ENCODE results near the gene CD14.
"Not testable (repeated sequence)": the region's sequence is repeated elsewhere in the genome, so short reads cannot be mapped to it uniquely, and the experiment has no call there.

Gene CD14

DNA sequence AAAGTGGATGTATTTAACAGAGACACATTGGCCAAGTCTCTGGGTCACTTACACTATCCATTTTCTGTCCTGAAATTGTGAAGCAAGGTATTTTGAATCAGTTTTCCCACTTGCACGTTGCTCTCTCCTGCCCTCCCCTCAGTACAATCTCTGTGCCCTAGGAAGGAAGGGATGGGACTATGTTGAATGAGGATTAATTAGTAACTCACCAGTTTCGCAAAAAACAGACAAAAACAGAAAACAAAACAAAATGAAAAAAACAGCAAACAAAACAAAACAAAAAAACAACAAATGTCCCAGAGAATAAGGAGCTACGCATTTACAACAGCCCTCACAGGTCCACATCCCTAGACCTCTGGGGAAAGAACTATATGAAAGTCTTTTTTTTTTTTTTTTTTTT, 1.1 kb upstream of the CD14 start:
- no peak for FAIRE-seq

DNA sequence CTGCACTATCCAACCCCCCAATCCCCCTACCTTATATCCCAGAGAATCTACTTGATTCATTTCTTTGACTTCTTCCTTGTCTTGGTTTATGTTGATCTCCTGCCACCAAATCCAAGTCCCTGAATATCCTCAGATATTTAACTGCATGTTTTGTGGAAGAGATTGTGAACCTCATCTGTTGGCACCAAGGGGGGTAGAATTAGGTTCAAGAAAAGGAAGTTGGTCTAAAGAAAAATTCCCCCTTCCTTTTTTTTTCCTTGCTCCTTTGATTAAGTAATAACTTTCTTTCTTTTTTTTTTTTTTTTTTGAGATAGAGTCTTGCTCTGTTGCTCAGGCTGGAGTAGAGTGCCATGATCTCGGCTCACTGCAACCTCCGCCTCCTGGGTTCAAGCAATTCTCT, 526 bp upstream of the CD14 start:
- FAIRE-seq = no peak

- no peak for FAIRE-seq
Observed at GRCh38 chr5:140632366-140633020, 482 bp downstream of the CD14 start.

DNA sequence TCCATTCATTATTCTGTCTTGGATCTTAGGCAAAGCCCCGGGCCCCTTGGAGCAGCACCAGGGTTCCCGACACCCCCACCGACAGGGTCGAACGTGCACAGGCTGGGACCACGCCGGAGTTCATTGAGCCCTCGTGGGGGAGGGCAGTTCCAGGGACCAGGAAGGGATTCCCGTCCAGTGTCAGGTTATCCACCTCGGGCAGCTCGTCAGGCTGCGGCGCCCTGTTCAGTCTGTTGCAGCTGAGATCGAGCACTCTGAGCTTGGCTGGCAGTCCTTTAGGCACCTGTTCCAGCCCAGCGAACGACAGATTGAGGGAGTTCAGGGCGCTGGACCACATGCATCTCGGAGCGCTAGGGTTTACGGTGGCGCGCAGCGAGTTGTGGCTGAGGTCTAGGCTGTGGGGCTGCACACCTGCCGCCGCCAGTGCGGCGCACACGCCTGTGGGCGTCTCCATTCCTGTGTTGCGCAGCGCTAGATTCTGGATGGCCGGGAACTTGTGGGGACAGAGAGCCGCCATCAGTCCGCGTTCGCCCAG, 1.1 kb downstream of the CD14 start:
- no peak for FAIRE-seq

GRCh38 chr5:140631036-140631417, 1.9 kb downstream of the CD14 start:
- FAIRE-seq = no peak

DNA sequence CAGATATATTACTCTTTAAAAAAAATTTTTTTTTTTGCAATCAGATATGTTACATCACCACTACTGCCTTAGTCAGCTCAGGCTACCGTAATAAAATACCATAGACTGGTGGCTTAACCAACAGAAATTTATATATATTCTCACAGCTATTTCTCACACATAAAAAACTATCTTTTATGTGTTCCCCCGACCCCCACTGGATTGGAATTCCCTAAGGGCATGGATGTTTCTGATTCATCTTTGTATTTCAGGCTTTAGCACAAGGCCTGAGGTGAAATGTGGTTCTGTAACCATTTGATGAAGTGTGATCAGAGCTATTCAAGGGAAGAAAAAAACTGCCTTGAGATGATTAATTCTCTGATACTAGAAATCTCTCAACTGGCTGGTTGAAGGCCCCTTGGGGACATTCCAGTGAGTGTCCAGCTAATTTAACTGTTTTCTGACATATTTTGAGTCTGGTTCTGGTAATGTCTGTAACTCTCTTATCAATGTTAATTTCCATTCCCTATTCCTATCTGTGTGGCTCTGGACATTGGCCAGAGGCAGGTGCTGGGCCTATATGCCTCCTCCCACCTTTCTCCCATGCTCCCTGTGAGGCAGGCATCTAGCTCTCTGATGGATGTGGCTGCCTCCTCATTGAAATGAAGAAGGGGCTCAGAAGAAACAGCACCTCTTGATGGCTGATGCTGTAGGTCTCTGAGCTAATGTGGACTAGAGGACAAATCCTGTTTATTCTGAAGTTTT, 2.5 kb downstream of the CD14 start:
- FAIRE-seq = no peak

DNA sequence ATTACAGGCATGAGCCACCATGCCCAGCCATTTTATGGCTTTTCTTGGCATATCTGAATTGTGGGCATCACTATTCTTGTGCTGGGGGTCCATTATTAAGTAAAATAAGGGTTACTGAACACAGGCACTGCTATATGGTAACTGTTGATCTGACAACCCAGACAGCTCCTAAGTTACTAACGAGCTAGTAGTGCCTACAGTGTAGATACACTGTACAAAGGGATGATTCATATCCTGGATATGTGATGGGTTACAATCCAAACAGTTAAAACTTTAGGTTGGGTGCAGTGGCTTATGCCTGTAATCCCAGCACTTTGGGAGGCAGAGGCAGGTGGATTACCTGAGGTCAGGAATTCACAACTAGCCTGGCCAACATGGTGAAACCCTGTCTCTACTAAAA, 4.3 kb downstream of the CD14 start:
- FAIRE-seq = no peak

GRCh38 chr5:140627972-140628371, 5.0 kb downstream of the CD14 start:
- FAIRE-seq = no peak

- not testable (repeated sequence) for FAIRE-seq
Observed at GRCh38 chr5:140624886-140625285, 8.1 kb downstream of the CD14 start.

DNA sequence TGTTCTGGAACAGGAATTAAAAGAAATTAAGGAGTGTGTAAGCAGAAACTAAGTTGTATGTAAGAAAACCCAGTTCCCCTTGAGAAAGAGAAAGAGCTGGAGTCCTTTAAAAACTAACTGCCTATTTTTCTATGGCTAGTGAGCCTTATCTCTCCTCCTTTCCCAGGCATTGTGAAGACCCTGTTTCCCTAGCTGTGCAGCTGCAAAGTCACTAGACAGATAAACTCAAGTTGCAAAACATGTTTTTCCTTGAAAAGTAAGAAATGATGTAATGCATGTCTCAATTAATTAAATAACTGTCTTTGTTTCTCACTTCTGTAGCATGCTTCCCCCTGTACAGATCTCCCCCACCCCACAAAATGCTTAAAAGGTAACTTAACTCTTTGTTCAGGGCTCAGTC, 9.9 kb downstream of the CD14 start:
- FAIRE-seq = not testable (repeated sequence)

DNA sequence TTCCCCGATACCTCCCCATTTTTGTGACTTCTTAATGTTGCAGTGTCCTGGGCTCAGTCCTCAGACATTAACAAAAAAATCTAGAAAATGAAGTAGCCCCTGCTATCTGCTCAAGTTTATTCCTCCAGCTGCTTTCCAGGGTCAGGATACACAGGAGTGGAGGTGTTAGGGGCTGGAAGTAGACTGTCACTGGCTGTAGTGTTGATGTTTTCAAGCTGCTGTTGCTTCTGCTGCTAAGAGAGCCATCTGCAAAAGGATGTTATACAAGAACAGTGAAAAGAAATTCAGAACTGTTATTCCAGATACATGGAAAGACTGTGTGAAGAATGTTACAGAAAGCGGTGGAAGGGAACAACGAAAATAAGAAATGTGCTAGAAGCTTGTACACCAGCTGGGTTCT, 10.7 kb downstream of the CD14 start:
- no peak for FAIRE-seq

GRCh38 chr5:140611020-140611521, 21.9 kb downstream of the CD14 start:
- FAIRE-seq = no peak

DNA sequence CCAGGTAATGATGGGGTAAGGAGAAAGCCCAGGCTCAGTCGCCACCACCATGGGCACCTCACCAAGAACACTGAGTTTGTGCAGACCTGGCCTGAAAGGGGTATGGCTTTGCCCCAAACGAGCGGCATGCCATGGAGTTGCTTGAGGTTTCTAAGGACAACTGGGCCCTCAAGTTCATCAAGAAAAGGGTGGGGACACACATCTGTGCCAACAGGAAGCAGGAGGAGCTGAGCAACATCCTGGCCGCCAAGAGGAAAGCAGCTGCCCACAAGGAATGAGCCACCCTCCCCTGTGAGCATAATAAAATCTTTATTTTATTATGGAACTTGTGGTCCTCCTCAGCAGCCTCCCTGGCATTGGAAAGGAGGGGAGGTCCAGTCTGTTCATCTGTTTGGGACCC, 23.8 kb downstream of the CD14 start:
- FAIRE-seq = no peak

- FAIRE-seq = peak; percentile 51
Observed at GRCh38 chr5:140608722-140609121, 24.3 kb downstream of the CD14 start.

DNA sequence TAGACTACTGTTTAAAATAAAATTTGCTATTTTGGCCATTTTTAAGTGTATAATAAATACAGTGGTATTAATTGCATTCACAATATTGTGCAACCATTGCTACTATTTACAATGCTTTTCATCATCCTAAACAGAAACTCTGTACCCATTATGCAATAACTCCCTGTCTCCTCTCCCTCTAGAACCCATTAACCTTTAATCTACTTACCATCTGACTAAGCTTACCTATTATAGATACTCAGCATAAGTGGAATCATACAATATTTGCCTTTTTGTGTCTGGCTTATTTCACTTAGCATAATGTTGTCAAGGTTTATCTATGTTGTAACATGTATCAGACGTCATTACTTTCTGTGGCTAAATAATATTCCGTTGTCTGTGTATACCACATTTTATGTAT, 25.9 kb downstream of the CD14 start:
- FAIRE-seq = peak; percentile 24

- FAIRE-seq = no peak
Observed at GRCh38 chr5:140605879-140606278, 27.1 kb downstream of the CD14 start.

DNA sequence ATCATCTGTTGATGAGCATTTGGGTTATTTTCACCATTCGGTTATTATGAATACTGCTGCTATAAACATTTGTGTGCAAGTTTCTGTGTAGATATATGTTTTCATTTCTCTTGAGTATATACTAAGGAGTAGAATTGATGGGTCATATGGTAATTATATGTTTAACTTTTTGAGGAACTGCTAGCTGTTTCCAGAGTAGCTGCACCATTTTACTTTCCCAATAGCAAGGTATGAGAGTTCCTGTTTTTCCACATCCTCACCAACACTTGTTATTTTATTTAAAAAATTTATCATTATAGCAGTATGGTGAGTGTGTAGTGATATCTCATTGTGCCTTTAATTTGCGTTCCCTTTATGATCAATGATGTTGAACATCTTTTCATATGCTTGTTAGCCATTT, 29.2 kb downstream of the CD14 start:
- no peak for FAIRE-seq

GRCh38 chr5:140603446-140603698, 29.6 kb downstream of the CD14 start:
- not testable (repeated sequence) for FAIRE-seq

- no peak for FAIRE-seq
Observed at GRCh38 chr5:140602147-140602546, 30.8 kb downstream of the CD14 start.

DNA sequence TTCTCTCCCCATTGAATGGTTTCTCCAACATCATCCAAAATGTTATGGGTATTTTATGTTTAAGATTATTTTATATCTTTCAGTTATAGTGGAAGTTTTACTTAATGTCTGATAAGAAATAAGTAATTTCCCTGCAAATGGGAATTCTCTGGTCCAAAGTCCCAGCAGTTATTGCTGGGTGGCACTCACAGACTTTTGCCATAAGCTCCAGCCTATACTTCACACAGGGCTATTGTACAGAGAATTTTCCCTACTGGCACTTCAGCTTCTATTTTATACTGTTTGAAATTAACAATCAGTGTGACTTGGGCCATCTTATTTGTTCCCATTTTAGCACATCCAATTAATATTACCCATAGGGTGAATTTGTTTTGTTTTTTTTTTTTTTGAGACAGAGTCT, 32.9 kb downstream of the CD14 start:
- no peak for FAIRE-seq

GRCh38 chr5:140598836-140599235, 34.1 kb downstream of the CD14 start:
- no peak for FAIRE-seq

- no peak for FAIRE-seq
Observed at GRCh38 chr5:140596321-140596741, 36.6 kb downstream of the CD14 start.

DNA sequence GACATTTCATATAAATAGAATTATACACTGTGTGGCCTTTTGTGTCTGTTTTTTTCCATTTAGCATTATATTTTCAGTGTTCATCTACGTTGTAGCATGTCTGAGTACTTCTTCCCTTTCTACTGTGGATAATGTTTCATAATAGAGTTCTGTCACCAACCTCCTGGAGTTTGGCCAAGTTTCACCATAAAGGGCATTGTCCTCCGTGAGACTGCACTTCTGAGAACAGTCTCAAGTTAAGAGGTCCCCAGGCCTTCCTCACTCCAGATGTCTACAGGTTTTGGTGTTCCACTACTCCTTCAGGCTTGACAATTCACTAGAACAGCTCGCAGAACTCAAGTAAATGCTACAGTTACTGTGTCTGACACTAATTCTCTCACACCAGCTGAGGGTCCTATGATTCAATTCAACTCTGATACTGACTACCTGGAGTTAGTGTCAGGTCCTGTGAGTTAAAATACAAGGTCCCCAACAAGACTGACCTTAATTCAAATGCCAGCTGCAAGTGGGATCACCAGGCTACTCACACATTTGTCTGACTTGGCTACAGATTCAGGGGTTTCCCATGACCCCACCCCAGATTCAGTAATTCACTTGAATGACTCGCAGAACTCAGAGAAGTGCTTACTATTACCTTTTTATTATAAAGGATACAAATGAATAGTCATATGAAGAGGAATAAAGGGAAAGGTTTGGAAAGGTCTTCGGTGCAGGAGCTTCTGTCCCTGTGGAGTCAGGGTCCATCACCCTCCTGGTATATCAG, 37.3 kb downstream of the CD14 start:
- no peak for FAIRE-seq

GRCh38 chr5:140594169-140594568, 38.8 kb downstream of the CD14 start:
- no peak for FAIRE-seq
